Sigmoid colon (tissue), 7 donors: ENCODE measurements around the gene DPY19L3. TPM values are rescaled to one million over a fixed set of nuclear protein-coding genes. Genes with fewer than 3 reads are reported as not detected.

Experiments
- DNase-seq: peaks from one replicate; pipeline ENCODE4 v3.0.0-alpha.2; 2019
- H3K27ac ChIP-seq, 4 donors: fragments of 200-600 bp; sonication (generic); one replicate each; pipeline ENCODE4 v1.5.1; 2016 to 2019; ENCODE audit warnings: mild to moderate bottlenecking in 1 of 4
- H3K27me3 ChIP-seq, 3 donors: fragments of 200-600 bp; sonication (generic); one replicate each; pipeline ENCODE4 v1.5.1; 2019; ENCODE audit warnings: mild to moderate bottlenecking in 1 of 3
- H3K36me3 ChIP-seq, 4 donors: fragments of 200-600 bp; sonication (generic); one replicate each; pipeline ENCODE4 v1.5.1; 2016 to 2019
- H3K4me1 ChIP-seq, 4 donors: fragments of 200-600 bp; sonication (generic); one replicate each; pipeline ENCODE4 v1.5.1; 2017 to 2019
- H3K4me3 ChIP-seq, 4 donors: fragments of 200-600 bp; sonication (generic); one replicate each; pipeline ENCODE4 v1.5.1; 2017 to 2019; ENCODE audit warnings: mild to moderate bottlenecking in 2 of 4, moderate library complexity in 1 of 4
- H3K9me3 ChIP-seq, 4 donors: fragments of 200-600 bp in 3 of 4; sonication (generic) in 3 of 4; one replicate each; pipeline versions ENCODE4 v1.5.1 to v1.6.1; 2013 to 2019
- EP300 ChIP-seq, 4 donors: sonication (generic); formaldehyde crosslinking; IDR thresholded peaks; one replicate each; pipeline ENCODE4 v1.6.1; 2017; ENCODE audit warnings: antibody characterized with exemption in 4 of 4
- POLR2A ChIP-seq, 2 donors: fragments of 450-650 bp; IDR thresholded peaks; one replicate each; pipeline ENCODE4 v1.6.1; 2016; ENCODE audit warnings: antibody characterized with exemption in 2 of 2, mild to moderate bottlenecking in 2 of 2, moderate library complexity in 2 of 2
- POLR2AphosphoS5 ChIP-seq, 4 donors: sonication (generic); formaldehyde crosslinking; IDR thresholded peaks; one replicate each; pipeline ENCODE4 v1.6.1; 2017; ENCODE audit warnings: antibody characterized with exemption in 4 of 4
- WGBS, 2 donors: extraction: QIAGEN DNeasy Blood & Tissue Kit; methylation state at CpG; one replicate each; pipeline ENCODE4 v1.1.7; 2013; 5-methylcytosine and 5-hydroxymethylcytosine counted together
- intact Hi-C: fragments of 100-400 bp; cut with DNase I; formaldehyde crosslinking; loops from one replicate; pipeline ENCODE4 v1.15.1; 2023
- polyA plus RNA-seq, 3 donors: library from polyadenylated mRNA; stranded (reverse); fragments of 200-250 nt; gene quantifications; one replicate each; pipeline ENCODE4 v1.2.3, GENCODE V29; 2013
- total RNA-seq, 4 donors: library from RNA; depleted of rRNA; stranded (reverse); fragments of >200 nt; gene quantifications; one replicate each; pipeline ENCODE4 v1.1.0, GENCODE V29; 2016
- TF ChIP-seq, protein P1 (sequence below), 4 experiments: fragments of 450-650 bp in 3 of 4; fragments of 200-600 bp in 1 of 4; IDR thresholded peaks; one replicate each; pipeline ENCODE4 v1.5.1; 2016 to 2019; ENCODE audit warnings: antibody characterized with exemption in 4 of 4, mild to moderate bottlenecking in 3 of 4, moderate library complexity in 2 of 4
- donor health status: healthy with polysubstance abuse.
- donor health status: Bipolar disorder and iron deficiency.
- donor health status: healthy.

The DPY19L3 gene
- total and polyA plus RNA-seq, 7 donors, result 1.2 to 33.5 (median 11.4) TPM

DNA sequence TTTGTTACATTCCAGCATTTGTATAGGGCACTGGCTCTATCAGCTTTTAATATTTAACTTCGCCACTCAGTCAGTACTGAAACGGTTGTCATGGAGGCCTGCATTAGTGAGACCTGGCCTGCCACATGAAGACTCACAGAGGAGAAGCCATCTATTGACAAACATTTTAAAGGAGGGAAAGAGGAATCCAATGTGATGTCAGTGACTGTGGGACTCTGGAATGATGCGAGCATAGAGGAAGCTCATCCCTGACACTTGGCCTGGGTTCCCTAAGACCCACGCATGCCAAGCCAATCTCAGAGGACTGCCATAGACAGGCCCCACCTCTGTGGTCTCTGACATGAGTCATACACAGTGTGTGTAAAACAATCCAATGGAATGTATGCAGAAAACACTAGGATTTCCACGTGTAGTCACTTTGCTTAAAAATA is 7.9 kb upstream of the DPY19L3 start:
- H3K4me3 ChIP-seq, result no peak overlapping the region
- no peak for TF ChIP-seq POLR2AphosphoS5 (IDR thresholded peaks at IDR 0.05)
- TF ChIP-seq, protein P1, sequence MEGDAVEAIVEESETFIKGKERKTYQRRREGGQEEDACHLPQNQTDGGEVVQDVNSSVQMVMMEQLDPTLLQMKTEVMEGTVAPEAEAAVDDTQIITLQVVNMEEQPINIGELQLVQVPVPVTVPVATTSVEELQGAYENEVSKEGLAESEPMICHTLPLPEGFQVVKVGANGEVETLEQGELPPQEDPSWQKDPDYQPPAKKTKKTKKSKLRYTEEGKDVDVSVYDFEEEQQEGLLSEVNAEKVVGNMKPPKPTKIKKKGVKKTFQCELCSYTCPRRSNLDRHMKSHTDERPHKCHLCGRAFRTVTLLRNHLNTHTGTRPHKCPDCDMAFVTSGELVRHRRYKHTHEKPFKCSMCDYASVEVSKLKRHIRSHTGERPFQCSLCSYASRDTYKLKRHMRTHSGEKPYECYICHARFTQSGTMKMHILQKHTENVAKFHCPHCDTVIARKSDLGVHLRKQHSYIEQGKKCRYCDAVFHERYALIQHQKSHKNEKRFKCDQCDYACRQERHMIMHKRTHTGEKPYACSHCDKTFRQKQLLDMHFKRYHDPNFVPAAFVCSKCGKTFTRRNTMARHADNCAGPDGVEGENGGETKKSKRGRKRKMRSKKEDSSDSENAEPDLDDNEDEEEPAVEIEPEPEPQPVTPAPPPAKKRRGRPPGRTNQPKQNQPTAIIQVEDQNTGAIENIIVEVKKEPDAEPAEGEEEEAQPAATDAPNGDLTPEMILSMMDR (IDR thresholded peaks at IDR 0.05), result no peak
- no peak for TF ChIP-seq POLR2A (IDR thresholded peaks at IDR 0.05)
- TF ChIP-seq EP300 (IDR thresholded peaks at IDR 0.05), result no peak
- H3K9me3 ChIP-seq, result no peaks in the 10 kb centered on the region
- H3K27ac ChIP-seq, result no peak overlapping the region
- no peak for DNase-seq
- no peaks in the 10 kb centered on the region for H3K36me3 ChIP-seq
- H3K27me3 ChIP-seq, result no peaks in the 10 kb centered on the region
- intact Hi-C loops, result no loop called here
- no peaks in the 10 kb centered on the region for H3K4me1 ChIP-seq
- WGBS, 2 donors, result 64 to 82% methylated on average over 5 of the region's 5 CpGs

DNA sequence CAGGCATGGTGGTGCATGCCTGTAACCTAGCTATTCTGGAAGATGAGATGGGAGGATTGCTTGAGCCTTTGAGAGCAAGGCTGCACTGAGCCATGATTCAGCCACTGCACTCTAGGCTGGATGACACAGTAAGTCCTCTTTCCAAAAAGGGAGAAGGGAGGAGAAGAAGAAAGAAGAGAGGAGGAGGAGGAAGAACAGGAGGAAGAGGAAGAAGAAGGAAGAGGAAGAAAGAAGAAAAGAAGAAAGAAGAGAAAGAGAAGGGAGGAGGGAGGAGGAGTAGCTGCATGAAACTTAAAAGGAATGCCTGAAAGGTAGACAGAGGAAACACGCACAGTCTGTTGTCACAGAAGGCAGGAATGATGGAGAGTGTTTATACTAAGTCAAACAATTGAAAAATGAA is 3.6 kb upstream of the DPY19L3 start:
- no peaks in the 10 kb centered on the region for H3K27me3 ChIP-seq
- no peak for DNase-seq
- WGBS, 2 donors, result 93 to 98% methylated on average over 1 of the region's 1 CpG
- H3K4me1 ChIP-seq, result peaks cover 0 to 21% (median 15%) of the 10 kb centered on the region in 4 donors
- TF ChIP-seq, protein P1 (IDR thresholded peaks at IDR 0.05), result no peak
- TF ChIP-seq POLR2A (IDR thresholded peaks at IDR 0.05) (no peak), EP300 (IDR thresholded peaks at IDR 0.05) (no peak), POLR2AphosphoS5 (IDR thresholded peaks at IDR 0.05) (no peak)
- no peaks in the 10 kb centered on the region for H3K9me3 ChIP-seq
- no peak overlapping the region for H3K27ac ChIP-seq
- no peaks in the 10 kb centered on the region for H3K36me3 ChIP-seq
- intact Hi-C loops, result no loop called here
- H3K4me3 ChIP-seq, result no peak overlapping the region

DNA sequence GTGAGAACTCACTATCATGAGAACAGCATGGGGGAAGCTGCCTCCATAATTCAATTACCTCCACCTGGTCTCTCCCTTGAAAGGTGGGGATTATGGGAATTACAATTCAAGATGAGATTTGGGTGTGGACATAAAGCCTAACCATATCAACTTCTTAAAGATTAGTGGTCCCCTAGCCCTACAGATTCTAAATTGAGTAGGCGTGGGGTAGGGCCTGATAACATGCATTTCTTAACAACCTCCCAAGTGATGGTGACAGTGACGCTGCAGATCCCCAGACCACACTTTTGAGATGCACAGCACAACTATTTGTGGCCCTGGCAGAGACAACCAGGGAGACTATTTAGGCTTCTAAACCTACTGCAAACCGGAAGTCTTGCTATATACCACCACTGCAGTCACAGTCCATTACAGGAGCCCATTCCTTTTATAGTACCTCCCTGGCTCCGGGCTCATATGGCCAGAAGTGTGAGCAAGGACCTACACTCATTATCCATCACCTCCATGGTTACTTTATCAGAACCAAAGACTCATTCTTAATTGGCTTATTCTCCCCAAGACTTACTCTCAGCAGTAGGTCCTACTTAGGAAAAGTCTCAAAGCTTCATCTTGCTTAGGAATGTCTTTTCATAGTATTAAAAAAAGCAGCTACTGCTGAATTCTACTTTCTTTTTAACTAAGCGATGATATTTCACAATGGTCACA is 2.1 kb upstream of the DPY19L3 start:
- WGBS, 2 donors, result 89 to 93% methylated on average over 5 of the region's 5 CpGs

DNA sequence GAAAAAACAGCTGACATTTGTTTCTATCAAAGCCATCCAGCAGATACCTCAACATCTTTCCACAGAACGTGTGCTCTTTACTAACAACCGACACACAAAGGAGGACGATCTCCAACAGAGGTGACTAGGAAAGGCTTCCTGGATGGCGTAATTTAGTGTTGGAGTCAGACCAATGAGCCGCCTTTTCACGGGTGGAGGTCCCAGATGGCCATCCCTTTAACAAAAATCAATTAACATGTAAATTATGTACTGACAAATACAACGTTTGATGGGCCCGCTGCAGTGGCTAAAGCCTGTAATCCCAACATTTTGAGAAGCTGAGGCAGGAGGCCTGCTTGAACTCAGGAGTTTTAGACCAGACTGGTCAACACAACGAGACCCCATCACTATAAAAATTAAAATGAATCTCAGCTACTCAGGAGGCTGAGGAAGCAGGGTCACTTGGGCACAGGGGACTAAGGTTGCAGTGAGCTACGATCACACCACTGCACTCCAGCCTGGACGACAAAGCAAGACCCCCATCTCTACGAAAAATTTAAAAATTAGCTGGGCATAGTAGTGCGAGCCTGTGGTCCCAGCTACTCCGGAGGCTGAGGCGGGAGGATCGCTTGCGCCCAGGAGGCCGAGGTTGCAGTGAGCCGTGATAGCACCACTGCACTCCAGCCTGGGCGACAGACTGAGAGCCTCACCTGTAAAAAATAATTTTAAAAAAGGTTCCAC is 1.2 kb upstream of the DPY19L3 start:
- no peaks in the 10 kb centered on the region for H3K9me3 ChIP-seq
- intact Hi-C loops, result no loop called here
- peak overlapping the region; percentile 96 to 100 (median 98) for H3K27ac ChIP-seq
- peaks cover 0 to under 1% (median 0%) of the 10 kb centered on the region in 4 donors for H3K36me3 ChIP-seq
- WGBS, 2 donors, result 78 to 82% methylated on average over 20 of the region's 20 CpGs
- peak overlapping the region; percentile 71 to 97 (median 84) for H3K4me3 ChIP-seq
- H3K27me3 ChIP-seq, result no peaks in the 10 kb centered on the region
- H3K4me1 ChIP-seq, result peaks cover 0 to 23% (median 15%) of the 10 kb centered on the region in 4 donors
- no peak for TF ChIP-seq POLR2A (IDR thresholded peaks at IDR 0.05)
- no peak for DNase-seq

More for the DNA sequence above, 2.1 kb upstream of the DPY19L3 start:
- Histone ChIP-seq H3K9me3 (no peaks in the 10 kb centered on the region), H3K4me1 (peaks cover 0 to 23% (median 15%) of the 10 kb centered on the region in 4 donors), H3K27me3 (no peaks in the 10 kb centered on the region), H3K27ac (no peak overlapping the region), H3K4me3 (no peak overlapping the region), H3K36me3 (no peaks in the 10 kb centered on the region)
- intact Hi-C loops, result no loop called here
- TF ChIP-seq, protein P1 (IDR thresholded peaks at IDR 0.05), result no peak
- no peak for TF ChIP-seq EP300 (IDR thresholded peaks at IDR 0.05)
- no peak for TF ChIP-seq POLR2A (IDR thresholded peaks at IDR 0.05)
- no peak for TF ChIP-seq POLR2AphosphoS5 (IDR thresholded peaks at IDR 0.05)
- no peak for DNase-seq

DNA sequence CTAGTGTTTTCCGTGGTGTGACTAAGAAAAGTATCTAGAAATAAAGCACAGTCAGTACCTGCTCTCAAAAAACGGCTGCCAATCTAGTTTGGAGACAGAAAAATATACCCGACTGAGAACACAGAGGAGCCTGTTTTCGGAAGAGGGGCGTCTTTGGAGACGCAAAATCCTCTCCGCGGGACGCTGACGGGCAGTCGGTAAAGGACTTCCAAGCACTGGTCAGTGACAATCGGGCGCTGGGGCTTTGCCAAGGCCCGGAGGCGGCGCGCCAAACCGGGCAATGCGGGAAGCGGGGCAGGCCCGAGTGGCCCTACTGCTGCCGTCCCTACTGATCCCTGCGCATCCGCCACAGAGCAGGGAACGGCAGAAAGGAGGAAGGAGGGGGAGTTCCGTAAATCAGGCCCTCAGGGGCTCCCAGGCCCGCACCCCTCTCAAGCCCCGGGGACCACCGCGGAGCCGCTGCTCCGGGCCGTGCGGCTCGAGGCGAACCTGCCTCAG is 588 bp upstream of the DPY19L3 start:
- Histone ChIP-seq H3K27me3 (no peaks in the 10 kb centered on the region), H3K36me3 (peaks cover 0 to 6% (median 0%) of the 10 kb centered on the region in 4 donors), H3K27ac (peak overlapping the region; percentile 96 to 100 (median 98)), H3K4me3 (peak overlapping the region; percentile 71 to 97 (median 84)), H3K9me3 (no peaks in the 10 kb centered on the region), H3K4me1 (peaks cover 0 to 23% (median 15%) of the 10 kb centered on the region in 4 donors)
- 1% methylated on average over 36 of the region's 36 CpGs for WGBS, 2 donors
- DNase-seq, result peak; percentile 80
- no peak for TF ChIP-seq POLR2AphosphoS5 (IDR thresholded peaks at IDR 0.05)
- no peak for TF ChIP-seq POLR2A (IDR thresholded peaks at IDR 0.05)
- TF ChIP-seq, protein P1 (IDR thresholded peaks at IDR 0.05), result no peak
- no peak for TF ChIP-seq EP300 (IDR thresholded peaks at IDR 0.05)
- intact Hi-C loops, result loop anchor here (5.0 kb wide), 2 partner anchors 33 to 58 kb away; partner anchors contain the start of gene ZNF507
